Progenitor cell of endocrine pancreas (in vitro differentiated cells): ENCODE measurements around the gene PRRT2. TPM values are rescaled to one million over a fixed set of nuclear protein-coding genes. Genes with fewer than 3 reads are reported as not detected.
A peak's percentile ranks its signal among the peaks of the same experiment; 100 is the strongest.

Source experiments
- DNase-seq: peaks from one replicate; pipeline ENCODE4 v3.0.0; 2021; ENCODE audit warnings: low spot score; ENCODE audit not compliant: unreplicated experiment
- H3K27ac Mint-ChIP-seq: 2 replicates; pipeline ENCODE4 v1.8.0; 2021; ENCODE audit warnings: mild to moderate bottlenecking, moderate library complexity, mixed read lengths
- H3K27me3 Mint-ChIP-seq: 2 replicates; pipeline ENCODE4 v1.8.0; 2021; ENCODE audit warnings: mixed read lengths
- H3K36me3 Mint-ChIP-seq: 2 replicates; pipeline ENCODE4 v1.8.0; 2022; ENCODE audit warnings: mixed read lengths; ENCODE audit not compliant: insufficient read depth
- H3K4me1 Mint-ChIP-seq: 2 replicates; pipeline ENCODE4 v1.8.0; 2021; ENCODE audit warnings: low read depth, mixed read lengths
- H3K4me3 Mint-ChIP-seq: 2 replicates; pipeline ENCODE4 v1.8.0; 2021; ENCODE audit warnings: low read depth, mild to moderate bottlenecking, moderate library complexity, mixed read lengths
- H3K9me3 Mint-ChIP-seq: 2 replicates; pipeline ENCODE4 v1.8.0; 2021; ENCODE audit warnings: low read depth, mixed read lengths
- CTCF ChIP-seq: fragments of 200-600 bp; sonication (generic); IDR thresholded peaks from one replicate; pipeline ENCODE4 v1.5.0; 2021; ENCODE audit warnings: antibody characterized with exemption, mild to moderate bottlenecking; ENCODE audit not compliant: unreplicated experiment
- total RNA-seq: library from RNA; stranded (reverse); gene quantifications from 2 replicates; pipeline ENCODE4 v1.2.1, GENCODE V29; 2021

The PRRT2 gene
- total RNA-seq, 1 donor from 2014 or later, result 1.4 TPM

DNA sequence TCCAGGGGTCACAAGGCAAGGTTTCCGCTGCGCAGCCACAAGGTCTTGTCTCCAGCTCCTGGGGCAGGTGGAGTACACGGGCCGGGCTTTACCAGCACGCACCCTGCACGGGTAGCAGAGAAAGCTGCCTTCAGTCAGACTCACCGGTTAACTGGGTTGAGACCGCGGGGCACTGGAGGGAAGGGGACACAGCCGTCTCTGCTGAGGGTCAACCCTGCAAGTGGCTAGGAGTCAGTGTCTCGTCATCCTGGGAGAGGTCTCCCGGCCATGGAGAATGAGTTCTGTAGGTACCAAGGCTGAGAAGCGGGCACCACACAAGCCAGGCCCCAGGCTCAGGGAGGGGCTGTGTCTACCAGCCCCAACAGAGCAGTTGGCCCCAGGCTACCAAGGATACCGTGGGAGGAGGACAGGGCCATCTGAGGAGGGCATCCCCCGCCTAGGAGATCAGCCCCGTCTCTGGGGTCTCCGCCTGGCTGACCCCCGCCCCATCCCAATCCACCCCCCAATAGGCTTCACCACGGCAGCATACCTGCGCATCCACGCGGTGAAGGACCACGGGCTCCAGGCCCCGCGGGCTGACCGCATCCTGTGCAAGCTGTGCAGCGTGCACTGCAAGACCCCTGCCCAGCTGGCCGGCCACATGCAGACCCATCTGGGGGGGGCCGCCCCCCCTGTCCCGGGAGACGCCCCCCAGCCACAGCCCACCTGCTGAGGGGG lies 2.8 kb upstream of the PRRT2 start:
- H3K27ac Mint-ChIP-seq, result peak overlapping the region; percentile 45
- H3K4me1 Mint-ChIP-seq, result peaks cover 28% of the 10 kb centered on the region
- no peak for TF ChIP-seq CTCF
- peaks cover 8% of the 10 kb centered on the region for H3K36me3 Mint-ChIP-seq
- no peaks in the 10 kb centered on the region for H3K9me3 Mint-ChIP-seq
- peak overlapping the region; percentile 50 for H3K4me3 Mint-ChIP-seq
- H3K27me3 Mint-ChIP-seq, result peaks cover 8% of the 10 kb centered on the region
- DNase-seq, result no peak

DNA sequence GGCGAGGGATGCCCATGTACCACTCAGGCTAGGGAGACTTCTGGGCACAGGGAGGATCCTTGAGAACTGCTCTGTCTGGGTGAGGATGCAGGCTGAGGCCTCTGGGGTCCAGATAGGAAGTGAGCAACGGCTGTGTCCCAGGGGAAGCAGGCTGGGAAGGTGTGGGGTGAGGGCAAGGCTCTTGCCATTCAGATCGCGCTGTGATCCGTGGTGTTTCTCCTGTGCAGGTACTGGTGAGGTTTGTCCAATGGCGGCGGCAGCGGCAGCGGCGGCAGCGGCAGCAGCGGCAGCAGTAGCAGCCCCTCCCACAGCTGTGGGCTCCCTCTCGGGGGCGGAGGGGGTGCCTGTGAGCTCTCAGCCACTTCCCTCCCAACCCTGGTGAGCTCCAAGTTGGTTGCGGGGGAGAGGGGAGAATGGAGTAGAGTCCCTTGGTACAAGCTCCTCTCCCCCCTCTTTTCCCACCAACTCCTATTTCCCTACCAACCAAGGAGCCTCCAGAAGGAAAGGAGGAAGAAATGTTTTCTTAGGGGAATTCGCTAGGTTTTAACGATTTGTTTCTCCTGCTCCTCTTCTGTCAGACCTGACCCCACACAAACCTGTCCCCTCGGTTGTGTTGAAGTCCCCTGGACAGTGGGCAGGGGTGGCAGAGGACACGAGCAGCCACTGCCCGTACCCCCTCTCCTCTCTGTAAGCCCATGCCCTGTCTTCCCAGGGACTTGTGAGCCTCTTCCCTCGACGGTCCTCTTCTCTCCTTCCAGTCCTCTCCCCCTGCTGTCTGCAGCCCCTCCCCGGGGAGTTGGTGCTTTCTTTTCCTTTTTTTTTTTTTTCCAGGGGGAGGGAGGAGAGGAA lies 1.9 kb upstream of the PRRT2 start:
- Mint-ChIP-seq H3K36me3 (peaks cover 8% of the 10 kb centered on the region), H3K27me3 (peaks cover 13% of the 10 kb centered on the region), H3K4me3 (no peak overlapping the region), H3K27ac (no peak overlapping the region), H3K9me3 (no peaks in the 10 kb centered on the region), H3K4me1 (peaks cover 25% of the 10 kb centered on the region)
- no peak for DNase-seq
- TF ChIP-seq CTCF, result no peak

DNA sequence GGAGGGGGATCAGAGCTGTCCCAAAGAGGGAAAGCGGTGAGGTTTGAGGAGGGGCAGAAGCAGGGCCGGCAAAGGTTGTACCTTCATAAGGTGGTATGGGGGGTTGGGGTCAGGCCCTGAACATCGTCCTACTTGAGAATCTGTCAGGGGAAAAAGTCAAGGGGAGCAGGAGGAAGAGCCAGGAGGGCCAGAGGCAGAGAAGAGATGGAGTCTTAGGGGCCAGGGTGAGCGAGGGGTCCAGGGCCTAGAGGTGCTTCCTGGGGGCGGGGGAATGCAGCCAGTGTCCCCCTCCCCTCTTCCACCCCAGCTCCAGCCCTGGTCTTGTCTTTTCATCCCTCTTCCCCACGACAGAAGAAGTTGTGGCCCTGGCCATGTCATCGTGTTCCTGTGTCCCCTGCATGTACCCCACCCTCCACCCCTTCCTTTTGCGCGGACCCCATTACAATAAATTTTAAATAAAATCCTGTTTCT lies 1.3 kb upstream of the PRRT2 start:
- TF ChIP-seq CTCF, result no peak
- Mint-ChIP-seq H3K4me1 (peaks cover 27% of the 10 kb centered on the region), H3K27ac (peak overlapping the region; percentile 88), H3K36me3 (peaks cover 8% of the 10 kb centered on the region), H3K27me3 (peaks cover 14% of the 10 kb centered on the region), H3K9me3 (no peaks in the 10 kb centered on the region), H3K4me3 (peak overlapping the region; percentile 57)
- no peak for DNase-seq

- peaks cover 14% of the 10 kb centered on the region for H3K27me3 Mint-ChIP-seq
- peak overlapping the region; percentile 88 for H3K27ac Mint-ChIP-seq
- peak; percentile 75 for DNase-seq
- TF ChIP-seq CTCF, result no peak
- peak overlapping the region; percentile 57 for H3K4me3 Mint-ChIP-seq
- peaks cover 28% of the 10 kb centered on the region for H3K4me1 Mint-ChIP-seq
- H3K9me3 Mint-ChIP-seq, result no peaks in the 10 kb centered on the region
- H3K36me3 Mint-ChIP-seq, result peaks cover 8% of the 10 kb centered on the region
Observed at GRCh38 chr16:29811170-29811895, 660 bp upstream of the PRRT2 start.
